Esophagus squamous epithelium (tissue), 5 donors: ENCODE results near the gene KCNJ4. TPM values are rescaled to one million over a fixed set of nuclear protein-coding genes. Genes with fewer than 3 reads are reported as not detected.

Source experiments
- DNase-seq: peaks from one replicate; lab custom pipeline; 2025; lab: John Stamatoyannopoulos, UW
- H3K27ac ChIP-seq, 4 donors: fragments of 200-600 bp; sonication (generic); one replicate each; pipeline ENCODE4 v1.5.1; 2016 to 2019; ENCODE audit warnings: mild to moderate bottlenecking in 1 of 4
- H3K27me3 ChIP-seq, 4 donors: fragments of 200-600 bp; sonication (generic); 1 replicate in 3 of 4; 2 replicates in 1 of 4; pipeline versions ENCODE4 v1.5.1 to v1.6.0; 2017 to 2021; ENCODE audit warnings: antibody characterized with exemption in 1 of 4
- H3K36me3 ChIP-seq, 3 donors: fragments of 200-600 bp; sonication (generic); one replicate each; pipeline ENCODE4 v1.5.1; 2016 to 2019
- H3K4me1 ChIP-seq, 3 donors: fragments of 200-600 bp; sonication (generic); one replicate each; pipeline ENCODE4 v1.5.1; 2017 to 2019
- H3K4me3 ChIP-seq, 4 donors: fragments of 200-600 bp; sonication (generic); 1 replicate in 3 of 4; 2 replicates in 1 of 4; pipeline ENCODE4 v1.5.1; 2016 to 2019; ENCODE audit warnings: mild to moderate bottlenecking in 2 of 4, moderate library complexity in 1 of 4
- H3K9me3 ChIP-seq, 3 donors: fragments of 200-600 bp; sonication (generic); one replicate each; pipeline ENCODE4 v1.5.1; 2016 to 2019
- CTCF ChIP-seq, 6 experiments: fragments of 450-650 bp in 4 of 6; fragments of 200-600 bp in 2 of 6; sonication (generic) in 2 of 6; IDR thresholded peaks; one replicate each; pipeline ENCODE4 v1.5.1; 2016 to 2019; ENCODE audit warnings: antibody characterized with exemption in 6 of 6, mild to moderate bottlenecking in 4 of 6, moderate library complexity in 4 of 6
- POLR2A ChIP-seq, 4 donors: fragments of 450-650 bp; IDR thresholded peaks; one replicate each; pipeline ENCODE4 v1.6.1; 2017; ENCODE audit warnings: antibody characterized with exemption in 4 of 4, mild to moderate bottlenecking in 4 of 4, moderate library complexity in 3 of 4
- WGBS, 2 donors: methylation state at CpG; one replicate each; pipeline ENCODE4 v1.1.5; 2018; 5-methylcytosine and 5-hydroxymethylcytosine counted together
- intact Hi-C: fragments of 100-400 bp; cut with DNase I; formaldehyde crosslinking; loops from one replicate; pipeline ENCODE4 v1.15.0; 2022
- total RNA-seq, 4 donors: library from RNA; depleted of rRNA; stranded (reverse); fragments of >200 nt; gene quantifications; one replicate each; pipeline ENCODE4 v1.1.0, GENCODE V29; 2016
- donor health status: DM: yes; HTN: yes; CAD: no.

The KCNJ4 gene
- total RNA-seq, 4 donors from 2014 or later, result not detected

- no peak for TF ChIP-seq POLR2A (IDR thresholded peaks at IDR 0.05)
- no peak for TF ChIP-seq CTCF (IDR thresholded peaks at IDR 0.05)
- 65 to 74% methylated on average over 9 of the region's 11 CpGs for WGBS, 2 donors
- Histone ChIP-seq H3K27ac (no peak overlapping the region), H3K4me1 (peaks cover 3 to 27% (median 20%) of the 10 kb centered on the region in 3 donors), H3K36me3 (no peaks in the 10 kb centered on the region), H3K27me3 (peaks cover 9 to 100% (median 12%) of the 10 kb centered on the region in 4 donors), H3K9me3 (no peaks in the 10 kb centered on the region), H3K4me3 (no peak overlapping the region)
- intact Hi-C loops, result no loop called here
- no peak for DNase-seq
Observed at GRCh38 chr22:38453066-38453672, 1.8 kb downstream of the KCNJ4 start.

- Histone ChIP-seq H3K27me3 (peaks cover 9 to 95% (median 12%) of the 10 kb centered on the region in 4 donors), H3K36me3 (no peaks in the 10 kb centered on the region), H3K4me3 (no peak overlapping the region), H3K4me1 (peaks cover 3 to 27% (median 20%) of the 10 kb centered on the region in 3 donors), H3K9me3 (no peaks in the 10 kb centered on the region), H3K27ac (no peak overlapping the region)
- intact Hi-C loops, result no loop called here
- TF ChIP-seq CTCF (IDR thresholded peaks at IDR 0.05), result no peak
- TF ChIP-seq POLR2A (IDR thresholded peaks at IDR 0.05), result no peak
- 20 to 24% methylated on average over 9 to 13 of the region's 25 CpGs for WGBS, 2 donors
- DNase-seq, result no peak
Observed at GRCh38 chr22:38452373-38453065, 2.5 kb downstream of the KCNJ4 start.

GRCh38 chr22:38451864-38452263 is 3.1 kb downstream of the KCNJ4 start:
- 38 to 73% methylated on average over 1 to 2 of the region's 4 CpGs for WGBS, 2 donors
- Histone ChIP-seq H3K4me1 (peaks cover 3 to 27% (median 20%) of the 10 kb centered on the region in 3 donors), H3K9me3 (no peaks in the 10 kb centered on the region), H3K27me3 (peaks cover 9 to 95% (median 12%) of the 10 kb centered on the region in 4 donors), H3K4me3 (no peak overlapping the region), H3K36me3 (no peaks in the 10 kb centered on the region), H3K27ac (no peak overlapping the region)
- intact Hi-C loops, result no loop called here
- TF ChIP-seq POLR2A (IDR thresholded peaks at IDR 0.05), result no peak
- no peak for TF ChIP-seq CTCF (IDR thresholded peaks at IDR 0.05)
- no peak for DNase-seq

- no peak for DNase-seq
- Histone ChIP-seq H3K27ac (no peak overlapping the region), H3K4me3 (no peak overlapping the region), H3K4me1 (peaks cover 3 to 27% (median 20%) of the 10 kb centered on the region in 3 donors), H3K27me3 (peaks cover 9 to 95% (median 11%) of the 10 kb centered on the region in 4 donors), H3K36me3 (no peaks in the 10 kb centered on the region), H3K9me3 (no peaks in the 10 kb centered on the region)
- 52 to 62% methylated on average over 2 of the region's 2 CpGs for WGBS, 2 donors
- TF ChIP-seq POLR2A (IDR thresholded peaks at IDR 0.05) (no peak), CTCF (IDR thresholded peaks at IDR 0.05) (no peak)
- intact Hi-C loops, result no loop called here
Observed at GRCh38 chr22:38451404-38451803, 3.6 kb downstream of the KCNJ4 start.

- 50% methylated on average over 8 to 10 of the region's 11 CpGs for WGBS, 2 donors
- no peaks in the 10 kb centered on the region for H3K9me3 ChIP-seq
- H3K4me3 ChIP-seq, result no peak overlapping the region
- no peak for TF ChIP-seq POLR2A (IDR thresholded peaks at IDR 0.05)
- no peak for TF ChIP-seq CTCF (IDR thresholded peaks at IDR 0.05)
- no peaks in the 10 kb centered on the region for H3K36me3 ChIP-seq
- H3K27me3 ChIP-seq, result peaks cover 7 to 94% (median 10%) of the 10 kb centered on the region in 4 donors
- DNase-seq, result no peak
- intact Hi-C loops, result no loop called here
- H3K27ac ChIP-seq, result no peak overlapping the region
- H3K4me1 ChIP-seq, result peaks cover 3 to 17% (median 11%) of the 10 kb centered on the region in 3 donors
Observed at GRCh38 chr22:38450234-38450797, 4.7 kb downstream of the KCNJ4 start.
